AG09319 (cell line): ENCODE data around the gene THAP2.
A peak's percentile ranks its signal among the peaks of the same experiment; 100 is the strongest.

ENCODE experiments used
- DNase-seq: peaks from one replicate; pipeline ENCODE4 v3.0.0-alpha.2; 2010; ENCODE audit warnings: low read depth; ENCODE audit errors: extremely low read depth
- CTCF ChIP-seq: IDR thresholded peaks from 2 replicates; pipeline ENCODE4 v1.5.1; 2011; ENCODE audit warnings: low read depth, mild to moderate bottlenecking, inconsistent platforms, low read length, moderate library complexity

The THAP2 gene

DNA sequence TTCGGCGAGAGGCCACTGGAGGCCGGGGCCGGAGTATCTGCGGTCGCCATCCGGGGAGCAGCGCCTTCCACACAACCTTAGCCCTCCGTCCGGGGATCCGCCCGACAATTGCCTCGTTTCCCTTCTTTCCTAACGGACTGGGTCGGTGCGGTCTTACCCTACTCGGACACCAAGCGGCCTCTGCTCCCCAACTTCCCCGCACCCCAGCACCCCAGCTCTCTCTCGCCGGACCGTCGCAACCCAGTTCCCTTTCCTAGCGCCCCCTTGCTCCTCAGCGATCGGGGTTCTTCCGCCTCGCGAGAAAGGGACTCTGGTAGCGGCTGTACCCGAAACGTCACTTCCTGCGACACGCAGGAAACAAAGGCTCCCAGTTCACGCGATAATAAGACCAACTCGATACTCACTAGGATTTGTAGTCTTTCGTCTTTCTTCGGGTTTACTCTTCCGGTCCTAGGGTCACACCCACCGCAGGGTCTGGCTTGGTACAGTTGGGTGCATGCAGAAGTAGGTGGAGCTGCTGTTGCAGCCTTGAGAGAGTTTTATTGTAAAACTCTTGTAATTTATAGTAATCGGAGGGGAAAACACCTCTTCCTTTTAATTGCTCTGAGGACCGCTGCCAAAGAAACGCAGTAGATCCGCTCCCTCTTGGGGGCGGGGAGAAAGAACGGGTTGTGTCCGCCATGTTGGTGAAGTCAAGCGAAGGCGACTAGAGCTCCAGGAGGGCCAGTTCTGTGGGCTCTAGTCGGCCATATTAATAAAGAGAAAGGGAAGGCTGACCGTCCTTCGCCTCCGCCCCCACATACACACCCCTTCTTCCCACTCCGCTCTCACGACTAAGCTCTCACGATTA lies at the start of gene THAP2, which contains the start of gene ZFC3H1:
THAP2 (plus strand) TSS at position 741 of the 850 bp plus-strand sequence. CDS start 209 bp downstream, outside the sequence.
ZFC3H1 (minus strand) TSS at position 288 of the 850 bp plus-strand sequence; CDS start at position 50, 238 bp downstream.
- DNase-seq = peak; percentile 99
- peak; percentile 47 for TF ChIP-seq CTCF

GRCh38 chr12:71621938-71622337 lies 42.2 kb upstream of the THAP2 start:
- DNase-seq = no peak
- no peak for TF ChIP-seq CTCF

DNA sequence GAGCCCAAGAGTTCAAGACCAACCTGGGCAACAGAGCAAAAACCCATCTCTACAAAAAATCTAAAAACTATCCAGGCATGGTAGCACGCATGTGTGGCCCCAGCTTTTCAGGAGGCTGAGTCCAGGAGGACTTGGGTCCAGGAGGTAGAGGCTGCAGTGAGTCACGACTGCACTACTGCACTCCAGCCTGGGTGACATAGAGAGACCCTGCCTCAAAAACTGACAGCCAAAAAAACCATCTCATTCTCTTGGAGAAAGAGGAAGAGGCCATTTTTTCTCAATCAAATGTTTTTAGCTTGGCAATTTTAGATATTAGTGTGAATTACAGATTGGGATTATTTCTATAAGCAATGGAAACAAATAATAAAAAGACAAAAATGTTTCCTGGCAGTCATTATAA lies 38.6 kb upstream of the THAP2 start:
- no peak for DNase-seq
- no peak for TF ChIP-seq CTCF

- no peak for DNase-seq
- no peak for TF ChIP-seq CTCF
Observed at GRCh38 chr12:71626098-71626497, 38.0 kb upstream of the THAP2 start.

DNA sequence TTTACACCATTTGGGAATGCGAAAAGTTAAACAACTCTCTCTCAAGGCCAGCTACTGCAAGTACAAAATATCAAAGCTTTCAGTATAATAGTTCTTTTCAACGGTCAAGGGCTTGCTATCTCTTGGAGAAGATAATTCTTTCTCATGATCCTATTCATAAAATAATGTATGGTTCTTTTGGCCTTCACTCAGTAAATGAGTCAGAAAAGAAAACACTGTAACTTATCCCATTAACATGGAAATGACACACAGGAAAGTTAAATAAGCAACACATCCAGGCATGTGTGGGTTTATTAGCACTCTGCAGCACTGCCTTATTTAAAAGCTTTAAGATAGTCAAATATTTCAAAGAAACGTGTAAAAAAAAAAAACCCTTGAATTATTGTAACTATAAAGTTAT lies 37.3 kb upstream of the THAP2 start:
- no peak for TF ChIP-seq CTCF
- DNase-seq = no peak

DNA sequence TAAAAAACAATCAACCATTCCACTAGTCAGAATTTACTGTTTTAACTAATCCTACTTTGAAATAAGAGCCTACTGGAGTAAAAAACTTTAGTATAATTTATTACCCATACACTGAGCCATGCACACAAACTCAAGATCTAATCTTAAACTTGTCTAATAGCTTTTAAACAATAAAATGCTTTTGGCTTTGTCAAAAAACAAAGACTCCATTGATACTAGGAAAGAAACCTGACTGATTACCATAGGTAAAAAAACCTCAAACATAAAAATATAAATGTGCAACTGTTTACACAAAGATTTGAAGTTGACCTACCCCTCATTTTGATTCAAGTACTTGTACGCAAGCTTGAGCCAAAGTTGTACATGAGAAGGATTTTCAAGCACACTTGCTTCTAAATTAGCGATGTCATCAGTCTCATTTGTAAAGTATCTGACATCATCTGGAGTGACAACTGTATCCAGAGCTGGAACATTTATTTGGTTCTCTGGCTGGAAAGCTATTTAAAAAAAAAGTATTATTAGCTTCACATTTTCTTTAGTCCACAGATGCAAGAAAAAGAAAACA lies 36.6 kb upstream of the THAP2 start:
- DNase-seq = no peak
- no peak for TF ChIP-seq CTCF

GRCh38 chr12:71636704-71637115 lies 27.4 kb upstream of the THAP2 start:
- DNase-seq = peak; percentile 38
- peak; percentile 74 for TF ChIP-seq CTCF
